Retinal pigment epithelial cell (primary cell): ENCODE measurements around the gene RAC2.

Experiments used
- DNase-seq: peaks from one replicate; pipeline ENCODE4 v3.0.0-alpha.2; 2010; ENCODE audit warnings: low read depth
- H3K4me3 ChIP-seq: 2 replicates; pipeline ENCODE4 v1.5.1; 2011; ENCODE audit warnings: mild to moderate bottlenecking, low read length, control low read depth, moderate library complexity
- CTCF ChIP-seq: conservative IDR thresholded peaks from 2 replicates; pipeline ENCODE4 v1.5.1; 2011; ENCODE audit warnings: low read depth, low read length, control low read depth, inconsistent platforms

The RAC2 gene

DNA sequence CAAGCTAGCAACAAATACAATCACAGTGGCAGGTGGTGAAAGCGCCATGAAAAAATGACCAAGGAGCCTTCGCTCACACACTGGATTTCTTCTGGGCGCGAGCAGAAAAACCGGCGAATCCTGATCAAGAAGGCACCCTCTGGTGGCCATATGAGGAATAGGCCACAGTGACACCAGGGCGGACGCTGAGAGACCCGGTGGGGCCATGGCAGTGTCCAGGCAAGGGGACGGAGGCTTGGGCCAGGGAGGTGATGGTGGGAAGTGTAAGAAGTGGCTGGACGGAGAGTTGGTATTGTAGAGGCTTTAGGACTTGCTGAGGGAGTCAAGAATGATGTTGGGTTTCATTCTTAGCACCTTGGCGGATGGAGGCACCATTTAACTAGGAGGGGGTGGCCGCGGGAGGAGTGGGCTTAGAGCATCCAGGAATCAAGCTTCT, 16.9 kb upstream of the RAC2 start:
- peak; percentile 92 for TF ChIP-seq CTCF
- H3K4me3 ChIP-seq = no peak overlapping the region
- no peak for DNase-seq

DNA sequence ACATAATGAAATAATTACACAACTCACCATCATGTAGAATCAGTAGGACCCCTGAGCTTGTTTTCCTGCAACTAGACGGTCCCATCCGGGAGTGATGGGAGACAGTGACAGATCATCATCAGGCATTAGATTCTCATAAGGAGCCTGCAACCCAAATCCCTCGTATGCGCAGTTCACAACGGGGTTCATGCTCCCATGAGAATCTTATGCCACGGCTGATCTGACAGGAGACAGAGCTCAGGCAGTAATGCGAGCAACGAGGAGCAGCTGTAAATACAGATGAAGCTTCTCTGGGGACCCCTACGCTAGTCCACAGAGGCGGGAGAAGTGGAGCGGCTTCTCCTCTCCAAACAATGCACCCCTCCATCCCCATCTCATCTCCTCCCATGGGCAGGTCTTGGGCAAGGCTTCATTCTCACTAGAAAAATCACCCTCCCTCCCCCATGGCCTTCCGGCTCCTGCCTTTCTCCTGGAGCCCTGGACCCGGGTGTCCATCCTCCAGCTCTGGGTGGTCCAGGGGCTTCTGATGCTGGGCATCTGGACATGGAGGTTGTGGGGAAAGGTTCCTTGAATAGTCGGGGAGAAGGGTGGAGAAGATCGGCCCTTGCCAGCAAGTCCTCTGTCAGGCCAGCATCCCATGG, 16.2 kb upstream of the RAC2 start:
- peak; percentile 1 for TF ChIP-seq CTCF
- DNase-seq = no peak
- no peak overlapping the region for H3K4me3 ChIP-seq

GRCh38 chr22:37259540-37260029, 15.5 kb upstream of the RAC2 start:
- TF ChIP-seq CTCF = peak; percentile 75
- H3K4me3 ChIP-seq = peak overlapping the region; percentile 21
- no peak for DNase-seq

GRCh38 chr22:37258753-37259401, 14.8 kb upstream of the RAC2 start:
- TF ChIP-seq CTCF = no peak
- H3K4me3 ChIP-seq = peak overlapping the region; percentile 21
- no peak for DNase-seq

- TF ChIP-seq CTCF = no peak
- H3K4me3 ChIP-seq = no peak overlapping the region
- DNase-seq = no peak
These were observed 14.1 kb upstream of the RAC2 start for GRCh38 chr22:37258005-37258752.

GRCh38 chr22:37256075-37256726, 12.1 kb upstream of the RAC2 start:
- DNase-seq = no peak
- TF ChIP-seq CTCF = no peak

More at GRCh38 chr22:37256075-37256726, 12.1 kb upstream of the RAC2 start:
- no peak overlapping the region for H3K4me3 ChIP-seq
